ENCODE results near the gene TLCD3B.

GRCh38 chr16:30011714-30012504, 19.2 kb downstream of the TLCD3B start:
- no peak for TF ChIP-seq POLR2A (IDR thresholded peaks at IDR 0.05; ENCODE audit: low read length)
- no peak for TF ChIP-seq GATA1 (IDR thresholded peaks at IDR 0.05; ENCODE audit: low read depth, low read length)

Measured in erythroblast (primary cell).